Peyer's patch (tissue), 4 donors: ENCODE data around the gene CMPK1.
A peak's percentile ranks its signal among the peaks of the same experiment; 100 is the strongest.

Experiments used
- CTCF ChIP-seq, 6 experiments: fragments of 450-650 bp in 4 of 6; fragments of 200-600 bp in 2 of 6; sonication (generic) in 1 of 6; IDR thresholded peaks; one replicate each; pipeline ENCODE4 v1.5.1; 2017 to 2019; ENCODE audit warnings: antibody characterized with exemption in 6 of 6, mild to moderate bottlenecking in 3 of 6, moderate library complexity in 1 of 6
- POLR2A ChIP-seq, 2 donors: fragments of 450-650 bp; IDR thresholded peaks; one replicate each; pipeline ENCODE4 v1.5.1; 2017; ENCODE audit warnings: antibody characterized with exemption in 2 of 2, mild to moderate bottlenecking in 2 of 2, moderate library complexity in 2 of 2

DNA sequence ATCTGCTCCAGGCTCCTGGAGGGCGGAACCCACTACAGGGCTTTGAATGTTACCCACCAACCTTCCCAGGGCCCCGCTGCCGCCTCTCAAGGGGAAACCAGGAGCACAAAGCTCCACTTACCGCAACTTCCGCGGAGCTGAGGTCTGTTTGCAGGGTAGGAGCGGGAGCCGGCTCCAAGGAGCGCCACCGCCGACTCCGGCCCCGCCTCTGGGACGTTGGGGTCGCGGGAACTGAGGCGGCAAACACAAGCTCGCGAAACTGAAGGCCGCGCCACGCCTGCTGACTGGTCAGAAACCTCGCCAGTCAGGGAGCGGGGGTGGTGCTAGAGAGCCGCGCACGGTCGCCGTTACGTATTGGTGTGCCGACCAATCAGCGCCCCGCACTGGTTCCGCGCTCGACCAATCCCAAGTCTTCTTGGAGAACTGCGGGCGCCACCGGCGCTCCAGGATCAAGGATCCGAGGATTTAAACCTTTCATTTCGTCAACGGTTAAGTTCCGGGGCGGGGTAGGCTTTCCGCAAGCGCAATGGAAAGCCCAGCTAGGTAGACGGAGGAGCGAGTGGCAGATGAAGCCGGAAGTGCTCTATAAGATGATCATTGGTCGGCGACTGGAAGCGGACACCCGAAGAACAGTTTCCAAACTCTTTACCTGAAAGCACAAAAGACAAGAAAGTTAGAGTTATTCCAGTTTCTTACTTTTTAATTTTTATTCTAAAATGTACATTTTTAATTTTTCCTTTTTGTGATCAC lies 19.5 kb upstream of the CMPK1 start, which contains the start of gene STIL:
- peak; percentile 77 to 92 for TF ChIP-seq POLR2A (IDR thresholded peaks at IDR 0.05)
- TF ChIP-seq CTCF (IDR thresholded peaks at IDR 0.05) = peak in 2 of 6 experiments; percentile 5 to 12
